ENCODE data around the gene HOMER2. TPM values are rescaled to one million over a fixed set of nuclear protein-coding genes. Genes with fewer than 3 reads are reported as not detected.

The HOMER2 gene
- total RNA-seq, 1 donor from 2014 or later: 76.7 TPM

Other genes with a start within 250 kb of the HOMER2 start
- gene AP3B2, start 242.8 kb downstream of the HOMER2 start, total RNA-seq: 52.9 TPM
- 0.16 TPM for gene FSD2, start 146.7 kb downstream of the HOMER2 start, total RNA-seq
- 4.5 TPM for gene WHAMM, start 143.1 kb downstream of the HOMER2 start, total RNA-seq
- 41.5 TPM for gene RAMAC, start 33.5 kb upstream of the HOMER2 start, total RNA-seq
- gene C15orf40, start 58.9 kb upstream of the HOMER2 start, total RNA-seq: 18.6 TPM
- 150 TPM for gene BTBD1, start 114.5 kb upstream of the HOMER2 start, total RNA-seq
- 20.1 TPM for gene TM6SF1, start 154.9 kb upstream of the HOMER2 start, total RNA-seq